ENCODE data around the gene PPP2R2D.

GRCh38 chr10:131994435-131994834 lies 93.6 kb downstream of the PPP2R2D start:
- TF ChIP-seq CTCF (optimal IDR thresholded peaks at IDR 0.05 in 1 of 3, IDR thresholded peaks at IDR 0.05 in 1 of 3, conservative IDR thresholded peaks at IDR 0.05 in 1 of 3; ENCODE audit: extremely low read depth in 1 of 3, insufficient read depth in 2 of 3, low read length in 3 of 3) (no peak), EZH2 (IDR thresholded peaks at IDR 0.05; ENCODE audit: low read length) (no peak)

All from keratinocyte (primary cell).